Vagina (tissue), 2 donors: ENCODE results near the gene ZNF134.

ENCODE experiments used
- CTCF ChIP-seq, 3 experiments: fragments of 450-650 bp in 2 of 3; fragments of 200-600 bp in 1 of 3; sonication (generic) in 1 of 3; IDR thresholded peaks; one replicate each; pipeline ENCODE4 v1.5.1; 2017 to 2019; ENCODE audit warnings: antibody characterized with exemption in 3 of 3, mild to moderate bottlenecking in 2 of 3, moderate library complexity in 2 of 3
- POLR2A ChIP-seq, 2 donors: fragments of 450-650 bp; IDR thresholded peaks; one replicate each; pipeline ENCODE4 v1.6.1; 2017; ENCODE audit warnings: antibody characterized with exemption in 2 of 2, mild to moderate bottlenecking in 2 of 2, moderate library complexity in 2 of 2
- POLR2AphosphoS5 ChIP-seq, 2 donors: sonication (generic); formaldehyde crosslinking; IDR thresholded peaks; one replicate each; pipeline ENCODE4 v1.9.0; 2017; ENCODE audit warnings: antibody characterized with exemption in 2 of 2, mild to moderate bottlenecking in 2 of 2, low read depth in 1 of 2; ENCODE audit not compliant: insufficient read depth in 1 of 2

DNA sequence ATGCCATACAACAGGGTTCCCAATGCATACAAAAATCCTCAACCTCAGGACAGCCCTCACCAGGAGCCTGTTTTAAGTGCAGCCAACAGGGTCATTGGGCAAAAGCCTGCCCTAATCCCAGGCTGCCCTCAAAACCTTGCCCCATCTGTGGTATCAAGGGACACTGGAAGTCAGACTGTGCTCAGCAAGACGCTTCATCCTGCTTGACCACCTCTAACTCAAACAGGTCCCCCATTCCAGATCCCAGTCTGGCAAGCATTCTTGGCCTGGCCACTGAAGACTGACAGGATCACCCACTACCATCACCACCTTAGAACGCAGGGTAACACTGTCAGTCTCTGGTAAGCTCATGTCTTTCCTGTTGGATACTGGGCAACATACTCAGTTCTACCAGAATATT is 39.6 kb downstream of the ZNF134 start:
- no peak for TF ChIP-seq CTCF (IDR thresholded peaks at IDR 0.05)
- no peak for TF ChIP-seq POLR2A (IDR thresholded peaks at IDR 0.05)
- no peak for TF ChIP-seq POLR2AphosphoS5 (IDR thresholded peaks at IDR 0.05; ENCODE audit: insufficient read depth in 1 of 2, low read depth in 1 of 2)
